Activated CD8-positive, alpha-beta memory T cell treated with anti-CD3 and anti-CD28 coated beads for 1 hour (primary cell): ENCODE measurements around the gene MRTFA.
"Not testable (repeated sequence)": the region's sequence is repeated elsewhere in the genome, so short reads cannot be mapped to it uniquely, and the experiment has no call there.

ENCODE experiments used
- DNase-seq, 2 donors: peaks; one replicate each; pipeline ENCODE4 v3.0.0-alpha.2; 2020; ENCODE audit warnings: low read depth in 1 of 2; ENCODE audit errors: extremely low read depth in 1 of 2

MRTFA gene

DNA sequence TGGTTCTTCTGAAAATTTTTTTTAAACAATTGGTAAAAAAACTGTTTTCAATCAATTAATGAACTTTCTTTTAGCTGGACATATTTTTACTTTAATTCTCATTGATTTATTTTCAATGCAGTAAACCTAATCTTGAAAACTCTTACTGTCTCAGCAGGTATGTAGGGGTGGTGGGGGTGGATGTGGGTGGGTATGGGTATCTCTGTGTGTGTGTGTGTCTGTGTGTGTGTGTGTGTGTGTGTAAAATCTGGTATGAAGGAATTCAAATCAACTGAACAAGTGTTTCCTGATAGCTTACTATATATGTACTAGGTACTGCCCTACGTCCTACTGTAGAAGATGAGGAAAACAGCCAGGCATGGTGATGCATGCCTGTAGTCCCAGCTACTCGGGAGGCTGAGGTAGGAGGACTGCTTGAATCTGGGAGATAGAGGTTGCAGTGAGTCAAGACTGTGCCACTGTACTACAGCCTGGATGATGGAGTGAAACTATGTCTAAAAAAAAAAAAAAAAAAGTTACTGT, 75.5 kb downstream of the MRTFA start:
- no peak for DNase-seq

DNA sequence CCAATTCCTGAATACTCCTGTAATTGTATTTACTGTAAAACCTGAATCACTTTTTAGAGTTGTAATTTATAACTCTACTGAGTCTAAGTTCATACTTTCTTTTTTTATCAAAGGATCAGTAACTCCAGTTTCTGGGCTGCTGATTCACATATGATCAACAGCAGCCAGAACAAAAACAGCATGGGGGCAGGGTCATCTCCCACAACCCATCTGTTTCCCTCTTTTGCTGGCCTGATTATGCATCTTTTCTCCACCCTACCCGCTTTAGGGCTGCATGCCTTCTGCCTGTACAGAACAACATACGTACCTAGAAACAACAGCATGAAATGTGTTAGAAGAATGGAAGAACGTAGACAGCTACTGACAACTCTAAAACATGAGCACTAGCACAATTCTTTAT, 76.0 kb downstream of the MRTFA start:
- no peak for DNase-seq

GRCh38 chr22:40557972-40558371, 78.5 kb downstream of the MRTFA start:
- DNase-seq = no peak

GRCh38 chr22:40556641-40557040, 79.9 kb downstream of the MRTFA start:
- no peak for DNase-seq

DNA sequence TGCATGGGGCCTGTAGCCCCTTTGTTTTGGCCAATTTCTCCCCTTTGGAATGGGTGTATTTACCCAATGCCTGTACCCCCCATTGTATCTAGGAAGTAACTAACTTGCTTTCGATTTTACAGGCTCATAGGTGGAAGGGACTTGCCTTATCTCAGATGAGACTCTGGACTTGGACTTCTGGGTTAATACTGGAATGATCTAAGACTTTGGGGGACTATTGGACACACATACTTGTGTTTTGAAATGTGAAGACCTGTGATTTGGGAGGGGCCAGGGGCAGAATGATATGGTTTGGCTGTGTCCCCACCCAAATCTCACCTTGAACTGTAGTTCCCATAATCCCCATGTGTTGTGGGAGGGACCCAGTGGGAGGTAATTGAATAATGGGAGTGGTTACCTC, 82.5 kb downstream of the MRTFA start:
- not testable (repeated sequence) for DNase-seq

- no peak for DNase-seq
Measured at GRCh38 chr22:40553014-40553554, 83.4 kb downstream of the MRTFA start.

DNA sequence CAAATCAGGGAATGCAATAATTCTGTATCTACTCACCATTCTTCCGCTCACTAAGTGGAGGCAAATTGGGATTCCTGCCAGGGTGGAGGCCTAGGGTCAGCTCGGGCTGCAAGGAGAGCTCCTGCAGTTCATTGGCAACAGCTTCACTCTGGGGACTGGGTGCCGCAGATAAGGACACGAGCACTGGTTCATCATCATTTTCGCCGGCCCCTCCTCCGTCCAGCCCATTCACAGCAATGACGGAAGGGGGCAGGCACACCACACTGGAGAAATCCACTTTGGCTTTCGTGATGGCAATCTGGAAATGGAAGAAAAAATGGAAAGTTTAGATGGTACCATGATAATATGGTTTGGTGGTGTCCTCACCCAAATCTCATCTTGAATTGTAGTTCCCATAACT, 84.4 kb downstream of the MRTFA start:
- no peak for DNase-seq

DNA sequence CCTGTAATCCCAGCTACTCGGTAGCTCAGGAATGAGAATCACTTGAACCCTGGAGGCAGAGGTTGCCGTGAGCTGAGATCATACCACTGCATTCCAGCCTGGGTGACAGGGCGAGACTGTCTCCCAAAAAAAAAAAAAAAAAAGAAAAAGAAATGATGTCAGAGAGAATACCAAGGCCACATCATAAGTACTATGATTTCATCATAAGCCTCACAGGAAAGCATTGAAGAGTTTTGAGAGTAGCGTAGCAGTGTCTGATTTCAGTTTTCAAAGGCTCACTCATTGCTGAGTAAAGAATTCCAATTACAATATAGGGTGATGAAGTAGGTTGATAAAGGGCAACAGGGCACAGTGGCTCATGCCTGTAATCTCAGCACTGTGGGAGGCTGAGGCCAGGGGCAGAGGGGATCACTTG, 88.8 kb downstream of the MRTFA start:
- no peak for DNase-seq

DNA sequence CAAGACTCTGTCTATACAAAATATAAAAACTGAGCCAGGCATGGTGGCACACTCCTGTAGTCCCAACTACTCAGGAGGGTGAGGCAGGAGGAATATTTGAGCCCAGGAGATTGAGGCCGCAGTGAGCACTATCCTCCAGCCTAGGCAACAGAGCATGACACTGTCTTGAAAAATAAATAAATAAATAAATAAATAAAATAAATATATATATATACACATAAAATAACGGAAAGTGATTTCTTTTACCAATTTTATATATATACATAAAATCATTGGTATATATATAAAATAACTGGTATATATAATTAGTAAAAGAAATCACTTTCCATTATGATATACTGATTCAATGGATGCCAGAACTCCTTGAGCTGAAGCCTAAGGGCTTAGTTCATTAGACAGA, 91.8 kb downstream of the MRTFA start:
- no peak for DNase-seq

- no peak for DNase-seq
Measured at GRCh38 chr22:40542821-40543540, 93.5 kb downstream of the MRTFA start.

GRCh38 chr22:40541300-40541699, 95.2 kb downstream of the MRTFA start:
- no peak for DNase-seq

DNA sequence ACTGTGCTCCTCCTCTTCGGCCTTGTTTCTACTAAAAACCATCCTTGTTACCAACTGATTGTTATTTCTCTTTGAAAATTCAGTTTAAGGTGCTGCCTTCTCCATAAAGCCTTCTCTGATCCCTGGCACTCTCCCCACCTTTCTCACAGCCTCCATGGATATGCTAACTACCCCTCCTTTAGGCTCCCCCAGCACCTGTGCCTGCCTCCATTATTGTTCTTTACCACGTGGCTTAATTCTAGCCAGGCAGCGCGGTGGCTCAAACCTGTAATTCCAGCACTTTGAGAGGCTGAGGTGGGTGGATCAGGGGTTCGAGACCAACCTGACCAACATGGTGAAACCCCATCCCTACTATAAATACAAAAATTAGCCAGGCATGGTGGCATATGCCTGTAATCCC, 96.3 kb downstream of the MRTFA start:
- DNase-seq = no peak

DNA sequence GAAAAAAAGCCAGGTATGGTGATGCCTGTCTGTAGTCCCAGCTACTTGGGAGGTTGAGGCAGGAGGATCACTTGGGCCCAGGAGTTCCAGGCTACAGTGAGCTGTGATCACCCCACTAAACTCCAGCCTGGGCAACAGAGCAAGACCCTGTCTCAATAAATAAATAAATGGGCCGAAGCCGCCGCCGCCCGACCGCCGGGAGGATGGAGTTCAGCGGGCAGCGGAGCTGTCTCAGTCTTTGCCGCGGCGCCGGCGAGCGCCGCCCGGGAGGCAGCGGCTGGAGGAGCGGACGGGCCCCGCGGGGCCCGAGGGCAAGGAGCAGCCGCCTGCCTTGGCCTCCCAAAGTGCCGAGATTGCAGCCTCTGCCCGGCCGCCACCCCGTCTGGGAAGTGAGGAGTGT, 100.4 kb downstream of the MRTFA start:
- not testable (repeated sequence) for DNase-seq

GRCh38 chr22:40535642-40536041, 100.9 kb downstream of the MRTFA start:
- no peak for DNase-seq

GRCh38 chr22:40535189-40535512, 101.4 kb downstream of the MRTFA start:
- no peak for DNase-seq

DNA sequence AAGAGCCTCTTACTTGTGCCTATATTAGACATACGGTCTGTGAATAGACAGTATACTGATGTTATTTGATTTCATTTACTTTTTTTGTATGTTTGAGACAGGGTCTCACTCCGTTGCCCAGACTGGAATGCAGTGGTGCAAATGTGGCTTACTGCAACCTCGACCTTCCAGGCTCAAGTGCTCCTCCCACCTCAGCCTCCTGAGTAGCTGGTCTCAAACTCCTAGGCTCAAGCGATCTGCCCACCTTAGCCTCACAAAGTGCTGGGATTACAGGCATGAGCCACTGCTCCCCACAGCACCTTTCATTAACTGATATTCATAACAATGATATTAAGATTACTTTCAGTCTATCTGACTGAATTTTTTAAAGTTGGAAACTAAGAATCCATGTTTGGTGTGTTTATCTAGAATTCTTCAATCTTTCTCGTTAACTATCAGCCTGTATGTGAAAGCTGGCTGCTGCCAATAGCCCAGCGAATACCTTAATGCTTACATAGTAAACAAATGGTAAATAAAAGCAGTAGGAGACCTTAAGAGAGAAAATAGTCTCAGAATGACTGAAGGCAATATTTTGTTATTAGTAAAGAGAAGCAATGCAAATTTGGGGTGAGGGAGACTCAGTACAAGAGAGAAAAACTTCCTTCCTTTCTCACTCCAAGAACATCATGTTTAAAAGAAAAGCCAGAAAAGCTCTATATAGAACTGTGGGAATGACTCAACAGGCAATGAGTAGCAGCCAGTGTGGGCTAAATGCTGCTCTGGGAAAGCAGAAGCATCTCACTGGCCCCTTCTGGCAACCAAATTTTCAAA, 101.9 kb downstream of the MRTFA start:
- DNase-seq = no peak

GRCh38 chr22:40533712-40534378, 102.7 kb downstream of the MRTFA start:
- peak; percentile 13 to 24 for DNase-seq

DNA sequence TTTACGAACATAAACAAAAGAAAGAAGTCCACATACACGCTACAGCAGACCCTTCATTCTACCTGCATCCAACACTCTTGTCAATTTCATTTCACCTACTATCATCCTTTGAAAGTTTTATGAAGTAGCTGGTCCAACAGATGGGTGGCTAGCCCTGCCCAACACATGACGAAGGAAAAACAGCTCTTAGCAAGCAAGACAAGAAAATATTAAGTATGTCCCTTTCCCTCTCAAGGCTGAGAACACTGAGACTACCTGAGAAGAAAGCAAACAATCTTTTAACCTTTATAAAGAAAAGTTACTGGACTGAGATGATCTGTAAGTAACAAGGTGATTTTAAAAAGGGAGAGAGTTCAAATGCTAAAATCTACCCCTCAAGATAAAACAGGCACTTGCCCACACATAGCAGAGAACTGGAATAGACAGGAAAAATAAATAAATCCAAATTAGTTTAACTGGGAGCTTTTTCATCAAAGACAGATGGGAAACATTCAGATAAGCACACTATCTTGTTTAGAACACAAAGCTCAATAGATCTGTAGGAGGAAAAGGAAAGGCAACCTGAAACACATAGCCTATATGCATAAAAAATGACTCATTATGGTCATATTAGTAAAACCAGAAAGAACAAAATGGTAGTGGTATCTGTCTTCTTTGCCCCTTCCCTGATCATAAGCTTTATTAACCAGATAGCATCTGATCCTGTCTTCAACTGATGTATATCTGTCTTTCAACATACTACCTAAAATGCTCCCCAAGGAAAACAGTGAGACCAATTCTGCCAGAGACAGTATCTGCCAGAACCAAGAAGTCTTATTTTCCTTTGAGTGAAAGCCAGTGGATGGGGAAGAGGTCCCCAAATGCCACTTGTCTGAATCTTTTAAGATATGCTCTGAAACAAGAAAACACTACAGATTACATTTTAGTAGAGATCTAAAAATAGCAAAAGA, 104.3 kb downstream of the MRTFA start:
- no peak for DNase-seq

GRCh38 chr22:40530391-40530790, 106.1 kb downstream of the MRTFA start:
- DNase-seq = not testable (repeated sequence)

DNA sequence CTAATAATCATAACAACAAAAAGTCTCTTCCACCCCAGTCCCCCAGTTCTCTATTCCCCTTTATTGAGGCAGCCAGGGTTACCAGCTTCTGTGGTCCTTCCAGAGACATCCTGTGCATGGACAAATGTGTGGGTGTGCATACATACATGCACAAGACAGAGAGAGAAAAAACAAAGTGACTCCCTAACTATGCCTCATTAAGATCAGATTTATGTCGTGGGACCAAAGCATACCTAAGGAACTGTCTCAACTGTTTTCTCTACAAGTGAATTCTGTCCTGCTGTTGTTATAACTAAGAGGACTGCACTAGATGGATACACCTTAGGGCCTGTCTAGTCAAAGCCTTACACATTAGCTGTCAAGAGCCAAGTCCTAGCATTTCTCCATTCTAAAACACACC, 106.7 kb downstream of the MRTFA start:
- DNase-seq = no peak
